ENCODE data around the gene SMIM23. TPM values are rescaled to one million over a fixed set of nuclear protein-coding genes. Genes with fewer than 3 reads are reported as not detected.

SMIM23 gene
- total and polyA plus RNA-seq, 8 donors = not detected

GRCh38 chr5:171747061-171747859 lies 38.4 kb upstream of the SMIM23 start:
- H3K27ac ChIP-seq = no peak overlapping the region
- no peaks in the 10 kb centered on the region for H3K36me3 ChIP-seq
- intact Hi-C loops (cut with DNase I; ENCODE audit: low total_unique reads) = no loop called here
- no peak overlapping the region for H3K4me3 ChIP-seq
- no peak for DNase-seq
- TF ChIP-seq POLR2A (IDR thresholded peaks at IDR 0.05) (no peak), CTCF (IDR thresholded peaks at IDR 0.05) (no peak), EP300 (IDR thresholded peaks at IDR 0.05) (no peak)
- peaks cover 0 to 2% (median 0%) of the 10 kb centered on the region in 3 donors for H3K27me3 ChIP-seq
- WGBS, 5 donors = 64 to 69% (median 67%) methylated on average over 7 of the region's 7 CpGs
- H3K9me3 ChIP-seq = no peaks in the 10 kb centered on the region
- H3K4me1 ChIP-seq = peaks cover 0 to 5% (median 2%) of the 10 kb centered on the region in 4 donors

GRCh38 chr5:171748720-171749119 lies 36.9 kb upstream of the SMIM23 start:
- no peaks in the 10 kb centered on the region for H3K9me3 ChIP-seq
- DNase-seq = no peak
- H3K27me3 ChIP-seq = peaks cover 0 to 2% (median 0%) of the 10 kb centered on the region in 3 donors
- intact Hi-C loops (cut with DNase I; ENCODE audit: low total_unique reads) = no loop called here
- 74 to 88% (median 82%) methylated on average over 6 of the region's 6 CpGs for WGBS, 5 donors
- no peak for TF ChIP-seq CTCF (IDR thresholded peaks at IDR 0.05)
- TF ChIP-seq POLR2A (IDR thresholded peaks at IDR 0.05) = no peak
- TF ChIP-seq POLR2AphosphoS5 (IDR thresholded peaks at IDR 0.05) = no peak
- no peak for TF ChIP-seq EP300 (IDR thresholded peaks at IDR 0.05)
- no peak overlapping the region for H3K27ac ChIP-seq
- H3K36me3 ChIP-seq = no peaks in the 10 kb centered on the region
- H3K4me1 ChIP-seq = peaks cover 0 to 5% (median 2%) of the 10 kb centered on the region in 4 donors
- H3K4me3 ChIP-seq = no peak overlapping the region

DNA sequence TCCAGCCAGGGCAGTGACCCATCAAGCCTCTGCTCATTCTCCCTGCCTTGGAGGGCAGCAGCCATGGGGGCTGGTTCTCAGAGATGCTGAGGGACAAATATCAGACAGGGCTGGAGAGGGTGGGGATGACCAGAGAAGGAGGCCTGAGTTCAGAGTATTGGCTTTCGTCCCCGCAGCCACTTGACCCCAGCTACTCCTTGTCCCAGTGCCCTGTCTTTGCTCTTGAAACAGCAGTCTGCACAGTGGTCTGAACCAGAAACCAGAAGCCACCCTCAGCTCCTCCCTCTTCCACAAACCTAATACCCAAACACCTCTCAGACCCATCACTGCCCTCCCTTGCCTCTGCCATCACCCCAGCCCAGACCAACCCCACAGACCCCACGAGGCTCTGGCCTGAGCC lies 36.3 kb upstream of the SMIM23 start:
- DNase-seq = no peak
- peaks cover 0 to 5% (median 2%) of the 10 kb centered on the region in 4 donors for H3K4me1 ChIP-seq
- H3K9me3 ChIP-seq = no peaks in the 10 kb centered on the region
- intact Hi-C loops (cut with DNase I; ENCODE audit: low total_unique reads) = no loop called here
- TF ChIP-seq EP300 (IDR thresholded peaks at IDR 0.05) (no peak), POLR2A (IDR thresholded peaks at IDR 0.05) (no peak), POLR2AphosphoS5 (IDR thresholded peaks at IDR 0.05) (no peak), CTCF (IDR thresholded peaks at IDR 0.05) (no peak)
- peaks cover 0 to 2% (median 0%) of the 10 kb centered on the region in 3 donors for H3K27me3 ChIP-seq
- no peaks in the 10 kb centered on the region for H3K36me3 ChIP-seq
- H3K27ac ChIP-seq = no peak overlapping the region
- H3K4me3 ChIP-seq = no peak overlapping the region
- 74 to 89% (median 79%) methylated on average over 3 of the region's 3 CpGs for WGBS, 5 donors

DNA sequence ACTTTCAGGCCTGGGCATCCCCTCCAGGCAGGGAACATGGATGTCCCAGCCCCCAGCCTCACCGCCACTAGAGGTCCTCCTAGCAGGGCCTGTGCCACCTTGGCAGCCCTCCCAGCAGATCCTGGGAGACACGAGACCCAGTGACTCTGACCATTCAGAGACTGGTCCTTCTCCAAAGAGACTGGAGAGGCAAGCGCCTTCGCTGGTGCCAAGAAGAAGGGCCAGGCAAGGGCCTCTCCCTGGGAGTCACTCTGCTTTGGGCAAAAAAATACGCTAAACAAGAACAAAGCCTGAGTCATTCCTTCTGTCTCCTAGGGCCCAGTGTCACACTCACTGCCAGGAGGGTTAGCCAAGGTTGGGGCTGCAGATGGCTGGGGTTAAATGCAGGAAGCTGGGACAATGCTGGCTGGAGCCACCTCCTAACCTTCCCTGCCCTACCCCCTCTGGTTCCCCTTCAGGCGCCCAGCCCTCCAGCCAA lies 35.3 kb upstream of the SMIM23 start:
- Histone ChIP-seq H3K36me3 (no peaks in the 10 kb centered on the region), H3K4me1 (peaks cover 0 to 5% (median 2%) of the 10 kb centered on the region in 4 donors), H3K27me3 (peaks cover 0 to 2% (median 0%) of the 10 kb centered on the region in 3 donors), H3K4me3 (no peak overlapping the region), H3K27ac (no peak overlapping the region), H3K9me3 (no peaks in the 10 kb centered on the region)
- WGBS, 5 donors = 67 to 76% (median 70%) methylated on average over 2 to 6 of the region's 6 CpGs
- TF ChIP-seq EP300 (IDR thresholded peaks at IDR 0.05) (no peak), POLR2A (IDR thresholded peaks at IDR 0.05) (no peak), CTCF (IDR thresholded peaks at IDR 0.05) (no peak), POLR2AphosphoS5 (IDR thresholded peaks at IDR 0.05) (no peak)
- DNase-seq = no peak
- intact Hi-C loops (cut with DNase I; ENCODE audit: low total_unique reads) = no loop called here

Measured in stomach (tissue), 9 donors.